SU-DHL-6 (cell line): ENCODE measurements around the gene NEDD4.
"Not testable (repeated sequence)": the region's sequence is repeated elsewhere in the genome, so short reads cannot be mapped to it uniquely, and the experiment has no call there.

Experiments used
- CTCF ChIP-seq: fragments of 200-600 bp; sonication (generic); IDR thresholded peaks from one replicate; pipeline ENCODE4 v1.5.1; 2017; ENCODE audit warnings: antibody characterized with exemption, mild to moderate bottlenecking, low read length, moderate library complexity; ENCODE audit not compliant: insufficient read depth, poor library complexity, severe bottlenecking
- EZH2phosphoT487 ChIP-seq: fragments of 200-600 bp; sonication (generic), shearing (Covaris generic); conservative IDR thresholded peaks from 2 replicates; pipeline ENCODE4 v1.6.1; 2018; ENCODE audit warnings: mild to moderate bottlenecking, antibody characterized with exemption, low read length, moderate library complexity, mixed read lengths

GRCh38 chr15:56004281-56004680 lies 10.9 kb upstream of the NEDD4 start:
- TF ChIP-seq CTCF, EZH2phosphoT487: not testable (repeated sequence)
